GM21786 (cell line): ENCODE data around the gene LGALS9C.
A peak's percentile ranks its signal among the peaks of the same experiment; 100 is the strongest.
"Not testable (repeated sequence)": the region's sequence is repeated elsewhere in the genome, so short reads cannot be mapped to it uniquely, and the experiment has no call there.

ENCODE experiments used
- ATAC-seq: cut with Tn5 transposase; IDR thresholded peaks from one replicate; pipeline ENCODE4 v1.9.1; 2021; ENCODE audit not compliant: unreplicated experiment

LGALS9C gene

GRCh38 chr17:18478362-18478761, 1.8 kb downstream of the LGALS9C start:
- not testable (repeated sequence) for ATAC-seq

DNA sequence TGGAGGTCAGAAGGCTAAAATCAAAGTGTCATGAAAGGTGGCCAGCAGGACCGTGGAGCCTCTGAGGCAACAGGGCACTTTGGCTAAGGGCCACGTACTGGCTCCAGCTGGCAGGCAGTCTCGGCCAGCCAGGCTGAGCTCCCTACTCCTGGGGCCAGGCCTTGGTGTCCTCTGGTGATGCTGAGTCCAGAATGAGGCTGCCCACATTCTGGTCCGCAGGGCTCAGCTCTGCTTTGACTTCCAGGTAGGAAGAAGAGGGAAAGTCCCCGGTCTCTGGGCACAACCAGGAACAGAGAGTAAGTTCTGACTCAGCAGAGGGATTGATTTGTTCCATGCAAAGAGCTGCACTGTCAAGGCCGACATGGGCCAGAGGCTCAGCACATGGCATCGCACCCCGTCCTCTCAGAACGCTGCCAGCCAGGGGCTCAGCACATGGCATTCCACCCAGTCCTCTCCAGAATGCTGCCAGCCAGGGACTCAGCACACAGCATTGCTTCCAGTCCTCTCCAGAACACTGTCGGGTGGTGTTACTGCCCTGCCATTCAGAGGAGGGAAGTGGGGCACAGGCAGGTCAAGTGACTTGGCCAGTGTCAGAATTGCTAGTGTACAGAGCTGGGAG, 2.5 kb downstream of the LGALS9C start:
- ATAC-seq = not testable (repeated sequence)

- not testable (repeated sequence) for ATAC-seq
Measured at GRCh38 chr17:18481775-18482174, 5.2 kb downstream of the LGALS9C start.

- ATAC-seq = not testable (repeated sequence)
Measured at GRCh38 chr17:18485936-18486464, 9.4 kb downstream of the LGALS9C start.

GRCh38 chr17:18487633-18488032, 11.0 kb downstream of the LGALS9C start:
- not testable (repeated sequence) for ATAC-seq

DNA sequence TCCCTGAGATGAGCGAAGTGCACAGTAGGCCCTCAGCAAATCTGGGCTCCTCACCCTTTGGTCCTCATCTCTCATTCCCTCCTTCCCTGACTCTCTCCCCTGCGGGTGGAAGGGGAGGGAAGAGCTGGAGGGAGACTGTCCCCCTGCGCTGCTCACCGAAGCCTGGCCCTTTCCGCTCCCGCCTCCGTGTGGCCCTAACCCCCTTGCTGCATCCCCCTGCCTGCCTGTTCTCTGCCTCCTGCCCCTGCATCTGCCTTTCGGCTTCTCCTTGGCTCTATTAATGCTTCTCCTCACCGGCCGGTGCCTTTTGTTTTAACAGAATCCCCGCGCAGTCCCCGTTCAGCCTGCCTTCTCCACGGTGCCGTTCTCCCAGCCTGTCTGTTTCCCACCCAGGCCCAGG, 12.0 kb downstream of the LGALS9C start:
- not testable (repeated sequence) for ATAC-seq

GRCh38 chr17:18490016-18490415, 13.4 kb downstream of the LGALS9C start:
- ATAC-seq = not testable (repeated sequence)

DNA sequence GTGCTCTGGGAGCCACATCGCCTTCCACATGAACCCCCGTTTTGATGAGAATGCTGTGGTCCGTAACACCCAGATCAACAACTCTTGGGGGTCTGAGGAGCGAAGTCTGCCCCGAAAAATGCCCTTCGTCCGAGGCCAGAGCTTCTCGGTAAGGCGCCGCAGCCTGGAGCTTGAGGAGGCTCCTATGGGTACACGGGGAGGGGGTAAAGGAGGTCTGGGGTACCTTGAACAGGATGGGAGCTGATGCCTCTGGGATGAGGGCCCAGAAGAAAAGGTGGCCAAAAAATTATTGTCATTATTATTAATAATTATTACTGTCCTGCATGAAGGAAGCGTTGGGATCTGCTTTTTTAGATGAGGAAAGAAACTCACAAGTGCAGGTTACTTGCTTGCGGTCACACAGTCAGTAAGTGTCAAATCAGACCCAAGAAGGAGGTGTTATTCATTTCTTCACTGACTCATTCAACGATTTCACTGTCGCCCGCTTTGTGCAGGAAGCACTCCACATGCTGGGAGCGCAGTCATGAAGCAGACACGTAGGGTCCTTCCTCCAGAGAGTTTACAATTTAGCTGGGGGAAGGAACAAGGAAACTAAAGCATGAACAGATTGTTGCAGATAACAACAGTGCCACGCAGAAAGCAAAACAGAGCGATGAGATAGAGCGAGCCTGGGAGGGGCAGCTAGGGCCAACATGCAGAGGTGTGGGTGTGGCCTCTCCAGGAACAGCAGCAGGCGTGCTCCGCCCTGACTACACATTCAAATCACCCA, 16.3 kb downstream of the LGALS9C start:
- ATAC-seq = peak; percentile 55

DNA sequence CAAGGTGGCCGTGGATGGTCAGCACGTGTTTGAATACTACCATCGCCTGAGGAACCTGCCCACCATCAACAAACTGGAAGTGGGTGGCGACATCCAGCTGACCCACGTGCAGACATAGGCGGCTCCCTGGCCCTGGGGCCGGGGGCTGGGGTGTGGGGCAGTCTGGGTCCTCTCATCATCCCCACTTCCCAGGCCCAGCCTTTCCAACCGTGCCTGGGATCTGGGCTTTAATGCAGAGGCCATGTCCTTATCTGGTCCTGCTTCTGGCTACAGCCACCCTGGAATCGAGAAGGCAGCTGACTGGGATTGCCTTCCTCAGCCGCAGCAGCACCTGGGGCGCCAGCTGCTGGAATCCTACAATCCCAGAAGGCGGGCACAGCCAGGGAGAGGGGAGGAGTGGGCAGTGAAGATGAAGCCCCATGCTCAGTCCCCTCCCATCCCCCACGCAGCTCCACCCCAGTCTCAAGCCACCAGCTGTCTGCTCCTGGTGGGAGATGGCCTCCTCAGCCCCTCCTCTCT, 17.7 kb downstream of the LGALS9C start:
- not testable (repeated sequence) for ATAC-seq

DNA sequence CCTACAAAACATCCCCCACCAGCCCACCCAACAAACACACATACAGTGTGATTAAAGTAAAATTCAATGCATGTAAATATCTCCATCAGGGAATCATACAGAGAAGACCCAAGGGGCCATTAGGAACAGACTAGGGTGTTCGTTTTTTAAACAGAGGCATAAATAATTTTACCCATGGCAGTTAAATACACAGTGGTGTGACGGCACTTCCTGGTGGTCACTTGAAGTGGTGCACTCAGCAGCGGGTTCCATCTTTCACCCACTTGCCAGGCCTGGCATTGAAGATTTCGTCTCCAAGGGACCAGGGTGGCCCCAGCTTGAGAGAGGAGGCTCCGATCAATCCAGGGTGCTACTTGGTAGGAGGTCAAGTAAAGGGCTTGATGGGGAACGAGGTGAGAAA, 20.5 kb downstream of the LGALS9C start:
- not testable (repeated sequence) for ATAC-seq

DNA sequence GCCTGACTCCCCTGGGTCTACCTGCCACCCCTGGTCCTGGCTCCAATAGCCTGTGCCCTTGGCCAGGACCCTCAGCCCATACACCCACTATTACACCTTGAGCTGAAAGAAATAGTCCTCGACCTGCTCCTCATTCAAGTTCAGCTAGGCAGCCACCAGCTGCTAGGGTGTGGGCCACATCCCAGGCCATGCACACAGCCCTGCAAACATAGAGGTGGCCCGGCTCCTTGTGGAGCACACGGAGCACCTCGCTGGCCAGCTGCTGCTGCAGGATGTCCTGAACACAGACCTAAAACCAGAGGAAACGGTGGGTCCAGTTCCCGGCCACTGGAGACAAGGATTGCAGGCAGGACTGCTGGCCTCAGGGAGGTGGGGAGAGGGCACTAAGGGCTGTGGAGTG, 22.5 kb downstream of the LGALS9C start:
- ATAC-seq = not testable (repeated sequence)

- ATAC-seq = not testable (repeated sequence)
Measured at GRCh38 chr17:18499756-18500155, 23.2 kb downstream of the LGALS9C start.

- not testable (repeated sequence) for ATAC-seq
Measured at GRCh38 chr17:18500281-18500680, 23.7 kb downstream of the LGALS9C start.

DNA sequence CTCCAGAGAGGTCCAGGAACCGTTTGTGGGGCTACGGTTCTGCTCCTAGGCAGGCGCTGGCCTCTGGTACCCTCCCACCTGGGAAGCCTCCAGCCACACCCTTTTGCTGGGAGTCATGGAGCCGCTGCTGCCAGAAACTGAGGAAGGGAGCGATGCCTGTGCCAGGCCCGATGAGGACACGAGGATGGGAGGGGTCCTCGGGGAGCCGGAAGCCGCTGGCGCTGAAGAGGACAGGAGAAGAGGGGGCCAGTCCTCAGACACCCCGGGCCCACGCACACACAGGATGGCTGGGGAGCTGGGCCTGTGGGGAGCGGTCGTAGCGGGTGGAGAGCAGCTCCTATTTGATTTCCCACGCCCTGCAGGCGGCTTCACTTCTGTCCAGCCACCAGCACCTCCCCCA, 24.2 kb downstream of the LGALS9C start:
- not testable (repeated sequence) for ATAC-seq

DNA sequence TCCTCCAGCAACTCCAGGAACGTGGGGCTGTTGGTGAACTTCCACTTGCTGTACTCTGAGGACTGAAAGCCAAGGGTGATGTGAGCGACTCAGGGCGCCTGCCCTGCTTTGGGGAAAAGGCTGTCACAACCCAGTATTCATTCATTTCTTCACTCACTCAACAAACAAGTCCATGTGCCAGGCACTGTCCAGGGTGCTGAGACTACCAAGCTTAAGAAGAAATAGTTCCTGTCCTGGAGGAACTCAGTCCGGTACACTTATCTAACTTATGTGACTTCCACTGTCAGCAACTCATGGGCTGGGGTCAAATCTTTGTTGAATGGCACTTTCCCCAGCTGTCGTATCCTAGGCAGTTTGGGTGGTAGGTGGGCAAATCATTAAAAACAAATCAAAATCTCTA, 26.6 kb downstream of the LGALS9C start:
- not testable (repeated sequence) for ATAC-seq

GRCh38 chr17:18507729-18508128, 31.1 kb downstream of the LGALS9C start:
- ATAC-seq = not testable (repeated sequence)

DNA sequence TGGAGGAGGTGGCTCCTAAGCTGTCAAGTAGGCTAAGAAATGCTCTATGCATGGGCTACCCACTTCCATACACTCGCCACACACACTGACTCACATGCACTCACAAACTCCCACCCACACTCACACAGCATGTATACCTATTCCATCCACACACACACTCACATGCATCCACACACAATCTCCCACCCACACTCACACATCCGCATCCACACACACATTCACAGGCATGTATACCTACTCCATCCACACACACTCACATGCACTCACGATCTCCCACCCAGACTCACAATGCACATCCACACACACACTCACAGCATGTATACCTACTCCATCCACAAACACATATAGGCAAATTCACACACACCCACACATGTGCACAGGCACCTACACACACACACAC, 32.1 kb downstream of the LGALS9C start:
- ATAC-seq = not testable (repeated sequence)

- ATAC-seq = not testable (repeated sequence)
Measured at GRCh38 chr17:18521100-18521499, 44.5 kb downstream of the LGALS9C start.

- not testable (repeated sequence) for ATAC-seq
Measured at GRCh38 chr17:18525015-18525414, 48.4 kb downstream of the LGALS9C start.

DNA sequence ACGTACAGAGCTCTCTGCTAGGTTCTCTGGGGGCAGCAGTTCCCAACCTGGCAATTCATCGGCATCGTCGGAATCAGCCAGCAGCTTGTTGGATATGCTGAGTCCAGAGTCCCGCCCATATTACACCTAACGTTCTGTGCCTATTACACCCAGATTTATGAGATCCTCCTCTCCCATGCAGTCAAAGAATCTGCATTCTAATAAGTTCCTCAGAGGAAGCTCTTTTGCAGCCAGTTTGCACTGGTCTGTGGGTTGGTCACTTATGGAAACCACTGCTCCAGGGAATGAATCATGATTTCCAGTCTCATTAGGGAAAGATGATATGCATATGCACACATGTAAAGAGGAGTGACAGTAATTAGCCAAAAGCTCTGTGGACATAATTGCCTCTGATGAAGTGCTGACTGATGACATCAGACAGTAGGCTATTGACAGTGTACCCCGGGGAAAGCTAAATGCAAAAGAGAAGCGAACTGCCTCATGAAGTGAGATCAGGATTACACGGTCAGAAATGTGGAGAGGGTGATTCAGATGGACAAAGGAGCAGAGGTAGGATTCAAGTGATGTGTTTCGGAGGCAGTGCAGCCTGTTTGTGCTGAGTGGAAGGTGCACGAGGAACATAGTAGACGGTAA, 49.7 kb downstream of the LGALS9C start:
- ATAC-seq = not testable (repeated sequence)

- not testable (repeated sequence) for ATAC-seq
Measured at GRCh38 chr17:18527354-18527753, 50.8 kb downstream of the LGALS9C start.
